NCI-H748 treated with DMSO at 0.1 percent for 48 hours (cell line): ENCODE data around the gene EFCAB11.

Experiments used
- DNase-seq: peaks from one replicate; lab custom pipeline; 2025; lab: John Stamatoyannopoulos, UW

Gene EFCAB11, protein sequence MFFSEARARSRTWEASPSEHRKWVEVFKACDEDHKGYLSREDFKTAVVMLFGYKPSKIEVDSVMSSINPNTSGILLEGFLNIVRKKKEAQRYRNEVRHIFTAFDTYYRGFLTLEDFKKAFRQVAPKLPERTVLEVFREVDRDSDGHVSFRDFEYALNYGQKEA

DNA sequence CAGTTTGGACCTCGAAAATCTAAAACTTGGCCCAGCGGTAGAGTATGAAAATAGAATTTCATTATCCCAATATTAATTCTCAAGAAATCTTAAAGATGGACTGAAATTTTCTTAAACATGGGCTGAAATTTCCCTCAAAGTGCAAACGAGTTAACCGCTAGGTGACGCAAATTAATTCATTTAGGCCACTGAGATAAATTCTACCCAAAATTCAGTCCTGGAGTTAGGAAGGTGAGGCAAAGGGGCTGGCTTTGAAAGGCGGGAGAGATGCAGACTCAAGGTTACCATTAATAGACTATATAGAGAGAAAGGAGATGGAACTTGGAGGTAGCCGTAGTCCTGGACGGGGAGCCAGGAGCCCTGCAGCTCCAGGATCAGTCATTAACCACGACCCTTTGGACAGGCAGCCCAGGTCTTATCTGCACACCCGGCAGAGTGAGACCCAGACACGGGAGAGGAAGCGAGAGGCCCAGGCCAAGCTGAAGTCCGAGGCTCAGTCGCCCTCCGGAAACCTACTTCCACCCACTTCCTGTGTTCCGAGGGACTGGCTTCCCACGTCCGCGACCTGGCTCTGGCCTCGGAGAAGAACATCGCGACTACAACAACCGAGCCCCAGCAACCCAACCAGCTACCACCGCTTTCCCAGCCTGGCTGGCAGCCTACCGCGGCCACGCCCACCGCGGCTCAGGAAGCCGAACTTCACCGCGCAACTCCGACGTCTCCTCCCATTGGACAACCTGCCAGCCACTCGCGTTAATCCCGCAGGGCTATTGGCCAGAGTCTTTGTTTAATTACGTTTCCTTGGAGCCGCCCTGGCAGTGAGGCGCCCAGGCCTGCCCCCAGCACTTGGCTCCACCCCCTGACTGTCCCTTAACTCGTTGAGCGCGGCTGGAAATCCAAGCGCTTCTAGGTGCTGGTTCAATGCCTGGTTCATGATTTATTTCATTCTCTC, at the start of gene EFCAB11:
Gene EFCAB11, minus strand, starts transcription at position 661 of the 952 bp plus-strand sequence. Its CDS starts 70 bp downstream, at position 591.
- peak; percentile 99 for DNase-seq

DNA sequence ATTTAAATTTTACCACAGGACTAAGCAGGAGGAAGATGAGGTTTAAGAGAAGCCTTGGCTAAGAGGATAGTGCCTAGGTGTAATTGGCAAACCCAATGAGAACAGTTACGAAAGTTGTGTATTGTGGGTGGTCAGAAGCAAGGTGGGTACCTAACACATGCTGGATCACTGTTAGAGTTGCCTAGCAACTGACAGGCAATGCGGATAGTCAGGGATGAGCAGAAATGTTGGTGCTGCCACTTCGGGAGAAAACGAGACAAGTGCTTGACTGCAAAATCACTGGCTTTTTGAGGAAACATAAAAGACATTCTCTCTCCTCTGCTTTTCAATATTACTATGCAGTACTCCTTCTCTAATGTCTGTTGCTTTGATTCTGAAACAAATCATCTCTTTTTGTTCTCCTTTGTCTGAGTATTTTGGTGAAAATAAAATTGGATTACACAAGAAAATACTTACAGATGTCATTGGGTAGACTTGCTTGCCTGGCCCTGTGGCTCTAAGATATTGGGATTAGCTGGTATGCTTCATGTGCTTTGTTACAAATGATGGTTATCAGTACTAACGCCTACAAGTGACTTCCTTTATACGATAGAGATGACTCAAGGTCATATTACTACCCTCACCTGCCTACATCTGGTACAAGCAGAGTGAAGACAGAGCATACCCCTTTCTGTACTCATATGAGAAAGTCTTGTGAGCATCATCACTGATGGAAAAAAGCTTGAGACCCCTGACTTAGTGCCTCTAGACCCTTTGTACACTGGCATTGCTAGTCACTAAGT, 49.2 kb upstream of the EFCAB11 start:
- DNase-seq = no peak

DNA sequence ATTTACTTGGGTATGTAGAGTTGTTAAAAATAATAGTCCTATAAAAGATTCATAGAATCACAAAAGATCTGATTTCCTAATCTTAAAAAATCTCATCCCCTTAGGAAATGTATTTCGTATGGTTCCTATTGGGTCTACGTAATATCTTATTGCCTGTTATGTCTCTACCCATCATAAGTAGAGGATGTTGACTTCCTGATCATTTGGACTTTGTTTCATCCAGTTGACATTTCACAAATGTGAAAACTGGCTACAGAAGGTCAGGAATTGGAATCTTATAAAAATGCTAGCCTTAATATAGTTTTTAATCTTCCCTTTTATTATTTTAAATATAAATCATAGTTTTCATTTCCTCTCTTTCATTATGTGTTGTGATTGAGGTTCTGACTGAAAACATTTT, 46.4 kb upstream of the EFCAB11 start:
- no peak for DNase-seq

DNA sequence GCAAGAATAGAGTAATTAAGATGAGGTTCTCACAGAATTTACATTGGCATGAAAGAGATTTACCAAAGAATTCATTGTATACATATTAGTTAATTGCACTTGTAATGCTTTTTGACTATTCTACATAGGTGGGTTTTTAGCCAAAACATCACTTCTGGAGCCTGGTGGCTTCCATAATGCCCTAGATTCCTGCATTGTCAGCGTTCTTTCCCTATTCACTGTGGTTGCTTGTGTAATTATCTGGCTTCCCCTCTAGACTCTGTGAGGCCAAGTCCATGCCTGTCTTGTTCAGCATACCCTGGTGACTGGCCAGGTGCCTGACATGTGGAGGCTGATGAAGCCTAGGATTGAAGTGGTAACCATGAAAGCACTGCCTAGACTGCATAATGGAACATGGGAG, 42.4 kb upstream of the EFCAB11 start:
- no peak for DNase-seq

DNA sequence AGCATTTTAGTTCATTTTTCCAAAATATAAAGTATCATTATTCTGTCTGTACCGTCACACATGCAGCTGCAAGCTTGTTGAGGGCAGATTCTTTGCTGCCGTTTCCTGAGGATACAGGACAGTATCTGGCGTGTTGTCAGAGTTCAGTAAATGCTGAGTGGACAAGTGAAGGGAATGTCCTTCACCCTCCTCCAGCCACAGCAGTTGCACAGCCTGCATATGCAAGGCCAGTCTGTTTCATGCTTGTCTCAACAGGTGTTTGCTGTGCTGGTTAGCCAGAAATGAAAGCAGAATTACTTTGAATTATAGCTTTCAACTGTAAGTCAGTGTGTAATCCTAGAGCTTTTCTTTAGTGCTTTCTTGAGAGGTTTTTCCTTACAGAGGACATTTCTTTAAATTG, 37.7 kb upstream of the EFCAB11 start:
- no peak for DNase-seq

DNA sequence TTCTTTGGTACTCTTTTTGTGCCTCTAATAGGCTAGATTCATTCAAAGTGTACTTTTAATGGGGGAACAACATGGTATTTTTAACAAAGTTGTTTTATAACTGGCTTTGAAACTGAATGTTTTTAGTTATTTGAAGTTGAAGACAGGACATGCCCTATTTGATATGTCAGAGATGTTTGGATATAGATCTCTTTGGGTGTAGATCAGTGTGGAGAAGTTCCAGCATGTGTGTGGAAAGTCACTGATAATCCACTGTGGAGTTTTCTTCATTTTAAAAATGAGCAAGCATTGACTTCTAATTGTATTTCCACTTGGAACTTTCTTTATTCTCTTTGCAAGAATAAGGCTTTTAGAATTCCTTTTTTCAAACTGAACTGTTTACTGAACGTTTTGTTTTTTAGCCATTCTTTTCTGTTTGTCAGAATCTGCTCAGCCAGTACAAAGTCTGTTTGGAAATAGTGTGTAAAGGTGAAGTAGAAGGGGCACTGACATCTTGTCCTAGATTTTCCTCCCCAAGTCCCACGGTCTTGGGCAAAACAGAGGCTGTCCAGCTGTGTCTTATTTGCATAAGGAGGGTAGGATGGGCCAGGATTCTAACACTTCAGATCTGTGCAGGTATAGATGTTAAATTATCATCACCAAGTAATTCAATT, 36.2 kb upstream of the EFCAB11 start:
- DNase-seq = no peak

DNA sequence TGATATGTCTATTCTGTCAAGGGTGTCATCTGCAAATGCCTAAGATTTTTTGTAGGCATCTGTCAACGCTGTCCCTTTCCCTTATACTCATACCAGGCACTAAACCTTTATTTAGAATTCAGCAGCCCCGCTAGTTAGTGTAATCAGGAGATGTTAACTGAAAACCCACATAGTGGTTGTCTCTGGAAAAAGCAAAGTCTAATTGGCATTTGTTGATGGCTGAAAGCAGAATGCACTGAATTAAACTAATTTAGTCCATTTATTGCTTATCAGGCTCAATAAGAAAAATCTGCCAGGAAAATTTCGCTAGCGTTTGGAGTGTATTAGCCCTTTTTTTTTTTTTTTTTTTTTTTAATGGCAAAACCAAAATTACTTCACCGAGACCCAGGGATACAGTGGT, 35.7 kb upstream of the EFCAB11 start:
- no peak for DNase-seq

DNA sequence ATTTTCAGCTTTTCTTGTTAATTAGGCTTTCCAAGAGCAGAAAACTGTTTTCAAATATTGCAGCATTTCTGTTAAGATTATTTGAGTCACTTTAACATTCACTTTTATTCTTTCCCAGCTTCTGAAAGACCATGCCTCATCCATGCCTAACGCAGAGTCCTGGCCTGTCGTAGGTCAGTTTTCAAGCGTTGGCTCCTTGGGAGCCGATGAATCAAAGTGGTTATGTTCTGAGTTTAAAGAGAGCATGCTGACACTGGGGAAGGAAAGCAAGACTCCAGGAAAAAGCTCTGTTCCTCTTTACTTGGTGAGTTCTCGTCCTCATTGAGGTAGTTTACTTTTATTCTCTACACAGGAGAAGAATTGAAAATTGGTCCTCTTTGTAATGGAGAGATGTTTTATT, 34.3 kb upstream of the EFCAB11 start:
- no peak for DNase-seq

DNA sequence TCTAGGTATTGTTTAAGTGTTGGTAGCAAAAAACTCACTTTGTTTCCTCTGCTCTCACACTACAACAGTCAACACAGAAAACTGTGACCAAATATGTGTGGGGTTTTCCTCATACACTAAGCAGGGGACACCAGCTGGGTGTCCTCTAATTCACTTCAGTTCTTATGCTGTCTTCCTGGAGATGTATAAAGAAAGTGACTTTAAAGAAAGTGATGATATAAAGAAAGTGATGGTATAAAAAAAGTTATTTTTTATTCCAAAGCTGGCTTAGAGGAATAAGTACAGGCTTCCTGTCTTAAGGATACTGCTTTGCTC, 32.6 kb upstream of the EFCAB11 start:
- no peak for DNase-seq

DNA sequence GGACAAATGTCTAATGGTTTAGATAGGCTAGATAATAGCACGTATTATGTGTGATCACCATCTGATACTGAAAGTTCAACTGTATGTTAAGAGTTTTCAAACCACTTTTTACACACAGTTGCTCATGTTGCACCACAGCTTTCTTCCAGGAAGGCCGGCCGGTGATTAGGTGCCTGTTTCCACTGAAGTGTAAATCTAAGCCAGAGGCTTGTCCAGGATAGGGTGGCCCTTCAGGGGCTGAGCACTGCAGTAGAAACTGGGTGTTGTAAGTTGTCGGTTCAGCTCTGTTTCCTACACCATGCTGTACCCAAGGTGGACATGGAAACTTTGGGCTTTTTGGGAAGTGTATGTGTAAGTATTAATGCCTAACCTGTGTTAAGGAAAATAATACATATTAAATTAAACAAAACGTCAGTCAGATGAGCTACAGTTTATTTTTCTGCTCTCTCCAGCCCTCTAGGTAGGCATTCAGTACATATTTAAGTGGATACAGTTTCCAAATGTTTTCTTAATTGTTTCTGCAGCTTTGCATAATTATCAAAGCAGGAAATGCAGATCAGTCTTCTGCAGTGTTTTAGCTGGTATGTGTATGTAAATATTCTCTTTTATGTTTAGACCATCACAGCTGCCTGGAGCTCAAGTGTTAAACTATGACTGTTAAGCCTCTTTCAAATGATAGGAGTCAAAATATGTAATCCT, 32.1 kb upstream of the EFCAB11 start:
- DNase-seq = no peak

DNA sequence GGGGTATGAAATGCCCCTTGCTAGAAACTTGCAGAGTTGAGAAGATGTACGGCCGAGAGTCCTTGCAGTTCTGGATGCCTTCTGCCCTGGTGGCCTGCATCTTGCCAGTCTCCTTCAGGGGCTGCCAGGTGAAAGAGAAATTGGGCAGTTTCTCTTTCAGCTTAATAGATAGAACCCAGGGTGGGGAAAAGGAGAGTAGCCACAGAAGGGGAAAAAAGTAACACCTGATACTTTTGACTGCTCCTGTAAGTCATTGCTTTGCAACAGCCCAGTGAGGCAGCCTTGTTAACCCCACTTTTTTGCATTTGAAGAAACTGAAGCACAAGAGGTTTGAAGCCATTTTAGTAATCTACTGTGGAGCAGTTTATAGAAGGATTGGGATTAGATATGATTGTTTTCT, 28.8 kb upstream of the EFCAB11 start:
- no peak for DNase-seq

DNA sequence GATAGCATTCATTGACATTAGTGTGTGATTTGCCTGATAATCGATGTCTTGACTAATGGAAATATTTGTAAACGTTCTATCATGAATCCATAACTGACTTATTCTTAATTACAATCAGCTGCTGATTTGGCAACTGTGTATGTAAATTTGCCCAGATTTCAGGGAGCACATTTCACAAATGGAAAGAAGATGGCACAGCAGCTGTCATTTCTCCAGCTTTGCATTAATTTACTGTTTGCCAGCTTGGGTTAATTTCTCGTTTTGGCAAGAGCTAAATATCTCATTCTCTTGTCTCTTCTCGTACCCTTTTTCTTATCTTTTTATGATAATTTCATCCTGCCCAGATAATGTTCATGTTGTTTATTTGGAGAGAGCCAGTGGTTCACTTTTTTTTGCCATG, 24.1 kb upstream of the EFCAB11 start:
- no peak for DNase-seq

DNA sequence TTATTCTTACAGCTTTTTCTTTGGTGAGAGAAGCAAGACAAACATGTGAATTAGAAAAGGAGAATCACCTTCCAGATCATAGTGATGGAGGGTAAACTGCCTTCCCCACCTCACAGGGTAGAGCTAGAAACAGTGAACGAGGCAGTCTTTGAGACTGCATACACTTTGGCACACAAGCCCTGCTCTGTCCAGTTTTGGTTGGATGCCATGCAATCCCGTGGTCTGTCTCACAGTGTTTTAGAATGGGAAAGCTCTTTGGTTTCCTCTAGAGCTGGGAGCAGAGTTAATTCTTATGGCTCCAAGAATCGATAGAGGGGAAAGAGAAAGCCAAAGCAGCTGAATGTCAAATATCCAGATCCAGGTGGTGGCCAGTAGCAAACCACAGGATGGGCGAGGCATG, 23.1 kb upstream of the EFCAB11 start:
- DNase-seq = no peak

DNA sequence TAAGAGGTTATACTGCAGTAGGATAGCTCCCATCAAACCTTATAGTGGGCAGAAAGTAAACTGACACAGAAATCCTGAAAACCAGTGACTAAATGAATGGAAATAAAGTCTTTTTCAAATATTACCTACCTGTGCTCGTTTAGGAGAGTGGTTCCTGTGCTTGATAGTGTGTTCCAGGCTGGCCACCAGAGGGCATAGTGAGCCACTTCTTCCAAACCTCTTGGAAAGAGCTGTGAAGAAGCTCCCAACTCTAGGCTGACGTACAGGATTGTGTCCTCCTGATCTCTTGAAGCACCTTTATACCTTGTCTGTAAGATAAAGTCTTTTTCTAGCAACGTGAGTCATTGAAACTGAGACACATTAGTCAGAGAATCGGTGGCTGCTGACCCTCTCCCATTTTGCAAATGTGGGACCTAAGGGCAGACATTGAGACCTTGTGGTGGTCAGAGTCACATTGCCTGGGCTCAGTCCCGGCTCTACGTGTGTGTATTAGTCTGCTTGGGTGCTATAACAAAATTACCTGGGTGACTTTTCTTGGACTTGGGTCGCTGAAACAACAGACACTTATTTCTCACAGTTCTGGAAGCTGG, 18.8 kb upstream of the EFCAB11 start:
- peak; percentile 53 for DNase-seq

DNA sequence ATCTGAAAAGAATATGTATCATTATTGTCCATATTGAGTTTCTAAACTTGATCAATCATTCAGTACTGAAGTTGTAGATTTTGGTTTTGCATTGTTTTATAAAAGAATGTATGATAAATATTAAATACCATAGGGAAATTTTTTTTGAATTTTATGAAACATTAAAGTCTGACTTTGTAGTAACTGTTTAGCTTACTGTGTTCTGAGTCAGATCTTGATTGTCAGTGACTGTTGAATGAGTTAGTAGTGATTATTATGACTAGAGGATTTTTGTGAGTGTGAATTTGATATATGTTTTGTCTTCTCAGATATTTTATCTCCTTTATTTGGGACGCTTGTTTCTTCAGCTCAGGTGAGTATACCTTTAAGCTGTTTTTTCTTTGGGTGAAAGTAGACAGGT, 11.3 kb upstream of the EFCAB11 start:
- DNase-seq = no peak

DNA sequence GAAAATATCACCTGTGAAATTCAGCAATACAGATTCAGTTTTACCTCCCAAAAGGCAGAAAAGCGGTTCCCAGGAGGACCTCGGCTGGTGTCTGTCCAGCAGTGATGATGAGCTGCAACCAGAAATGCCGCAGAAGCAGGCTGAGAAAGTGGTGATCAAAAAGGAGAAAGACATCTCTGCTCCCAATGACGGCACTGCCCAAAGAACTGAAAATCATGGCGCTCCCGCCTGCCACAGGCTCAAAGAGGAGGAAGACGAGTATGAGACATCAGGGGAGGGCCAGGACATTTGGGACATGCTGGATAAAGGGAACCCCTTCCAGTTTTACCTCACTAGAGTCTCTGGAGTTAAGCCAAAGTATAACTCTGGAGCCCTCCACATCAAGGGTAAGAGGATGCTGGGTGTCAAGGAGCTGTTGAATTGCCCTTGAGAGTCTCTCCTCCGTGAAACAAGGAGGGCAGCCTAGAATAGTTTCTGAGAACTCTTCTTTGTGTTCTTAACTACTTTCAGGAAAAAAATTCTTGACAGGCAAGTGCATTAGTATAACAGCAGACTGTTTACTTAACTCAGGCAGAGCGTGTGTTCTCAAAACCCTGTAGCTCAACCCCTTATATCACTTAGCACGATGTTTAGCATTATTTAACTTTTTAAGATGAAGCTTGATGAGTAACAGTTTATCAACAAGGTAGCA, 8.9 kb upstream of the EFCAB11 start:
- no peak for DNase-seq

DNA sequence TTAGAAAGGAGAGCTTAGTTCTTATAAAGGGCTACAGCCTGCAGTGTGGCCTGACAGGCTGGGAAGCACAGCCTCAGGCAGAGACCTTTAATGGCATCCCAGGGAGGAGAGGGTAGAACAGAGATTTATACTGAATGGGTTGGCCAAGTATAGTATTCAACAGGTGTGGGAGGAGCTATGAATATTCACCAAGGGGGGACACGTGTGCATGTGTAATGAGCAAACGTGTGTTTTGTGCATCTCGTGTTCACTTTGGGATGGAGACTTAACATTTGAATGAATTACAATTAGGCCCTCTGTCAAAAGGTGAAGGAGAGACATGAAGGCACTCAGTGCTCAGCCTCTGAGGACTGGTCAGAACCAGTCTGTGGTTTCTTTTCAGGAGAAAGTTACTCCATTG, 6.4 kb upstream of the EFCAB11 start:
- no peak for DNase-seq

DNA sequence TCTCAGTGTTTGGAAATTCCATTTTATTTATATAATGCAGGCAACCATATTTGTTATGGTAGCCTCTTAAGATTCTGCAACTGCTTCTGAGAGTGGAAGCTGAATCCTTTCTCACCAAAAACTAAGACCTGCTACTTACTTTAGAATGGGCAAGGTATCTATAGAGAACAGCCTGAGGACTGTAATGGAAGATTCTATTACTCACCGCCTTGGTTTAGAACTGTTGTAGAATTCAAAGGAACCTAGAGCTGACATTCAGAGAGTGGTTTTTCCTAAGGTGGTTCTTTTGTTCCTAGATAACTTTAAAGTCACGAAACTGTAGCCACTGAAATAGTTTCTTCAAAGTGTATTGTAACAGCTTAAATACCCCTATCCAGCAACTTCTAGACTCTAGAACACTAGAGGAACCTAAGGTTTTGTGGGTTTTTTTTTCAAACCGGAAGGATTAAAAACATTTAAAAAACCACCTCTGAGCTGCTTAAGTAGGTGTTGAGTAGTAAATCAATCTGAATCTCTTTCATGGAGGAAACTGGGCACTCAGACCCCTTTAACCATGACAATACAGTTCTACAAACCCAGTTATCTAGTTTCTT, 5.4 kb upstream of the EFCAB11 start:
- DNase-seq = no peak

DNA sequence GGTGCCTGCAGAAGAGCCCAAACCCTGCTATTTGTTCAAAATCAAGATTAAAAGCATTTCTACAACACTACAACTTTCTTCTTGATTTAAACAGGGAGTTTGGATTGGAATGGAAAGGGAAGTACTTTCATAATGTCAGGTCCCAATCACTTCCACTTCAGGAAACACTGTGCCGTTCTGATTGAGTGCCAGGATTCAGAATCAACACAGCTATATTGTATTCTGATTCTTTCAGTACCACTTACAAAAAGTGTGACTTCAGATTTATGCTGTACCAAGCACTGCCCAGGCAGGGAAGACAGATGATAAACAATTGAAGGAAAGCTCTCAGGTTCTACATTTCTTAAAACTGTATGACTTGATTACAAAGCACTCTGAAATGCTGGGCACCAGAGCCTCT, 4.4 kb upstream of the EFCAB11 start:
- no peak for DNase-seq

DNA sequence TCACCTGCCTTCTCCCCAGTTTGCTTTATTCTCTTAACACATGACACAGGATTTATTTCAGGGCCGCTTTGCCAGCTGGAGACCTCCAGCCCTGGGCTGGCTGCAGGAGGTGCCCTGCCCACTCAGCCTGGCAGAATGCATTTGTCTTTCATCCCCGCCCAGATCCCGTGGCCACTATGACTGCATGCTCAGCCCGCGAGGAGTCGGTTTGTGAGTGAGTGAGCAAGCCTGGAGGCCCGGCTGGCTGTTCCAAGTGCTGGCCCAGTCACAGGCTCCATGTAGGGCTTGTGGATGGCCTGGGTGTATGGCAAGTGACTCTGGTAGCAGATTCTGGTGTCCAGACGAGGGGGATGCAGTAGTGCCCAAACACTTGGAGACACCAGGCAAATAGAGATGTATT, 3.3 kb upstream of the EFCAB11 start:
- no peak for DNase-seq
